Raji (cell line): ENCODE measurements around the gene ACRV1.

Experiments used
- POLR2A ChIP-seq: IDR thresholded peaks from 2 replicates; pipeline ENCODE4 v1.6.1; 2011; ENCODE audit warnings: low read depth, low read length, control low read depth; ENCODE audit not compliant: insufficient read depth

ACRV1 gene

DNA sequence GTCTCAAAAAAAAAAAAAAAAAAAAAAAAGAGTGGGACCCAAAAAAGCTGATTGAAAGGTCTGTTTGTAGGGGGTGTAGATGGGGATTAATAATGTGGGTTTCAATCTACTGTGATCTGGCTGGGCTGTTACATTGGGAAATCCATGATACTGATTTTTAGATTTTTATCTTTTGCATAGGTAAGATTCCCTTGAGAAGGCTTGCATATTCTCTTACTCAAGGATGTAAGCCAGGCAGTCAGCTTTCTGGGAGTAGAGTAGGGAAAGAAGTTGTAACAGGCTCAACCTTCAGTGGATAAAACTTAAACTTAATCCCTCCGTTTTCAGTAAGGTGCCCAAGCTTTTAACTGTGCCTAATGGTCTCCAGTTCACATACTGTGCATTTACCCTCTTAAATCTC lies 57.6 kb downstream of the ACRV1 start:
- TF ChIP-seq POLR2A: no peak

DNA sequence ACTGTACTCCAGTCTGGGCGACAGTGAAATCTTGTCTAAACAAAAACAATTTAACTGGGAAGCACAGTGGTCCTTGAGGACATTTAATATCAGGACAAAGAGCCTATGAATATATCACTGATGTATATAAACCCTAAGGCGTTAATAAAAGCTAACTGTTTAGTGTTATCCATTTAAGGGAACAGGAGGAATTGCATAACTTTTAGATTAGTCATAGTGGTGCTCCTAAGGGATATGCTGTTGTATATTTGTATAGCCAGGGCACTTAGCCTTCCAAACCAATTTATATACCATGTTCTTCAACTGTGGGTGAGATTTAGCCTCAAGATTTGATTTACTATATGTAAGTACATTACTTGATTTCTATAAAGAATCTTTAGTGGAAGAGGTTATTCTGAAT lies 58.7 kb downstream of the ACRV1 start:
- TF ChIP-seq POLR2A: no peak
